AG09319 (cell line): Measurements from ENCODE around the gene MAPKAPK5.
"Not testable (repeated sequence)": the region's sequence is repeated elsewhere in the genome, so short reads cannot be mapped to it uniquely, and the experiment has no call there.

Source experiments
- DNase-seq: peaks from one replicate; pipeline ENCODE4 v3.0.0-alpha.2; 2010; ENCODE audit warnings: low read depth; ENCODE audit errors: extremely low read depth
- CTCF ChIP-seq: IDR thresholded peaks from 2 replicates; pipeline ENCODE4 v1.5.1; 2011; ENCODE audit warnings: low read depth, mild to moderate bottlenecking, inconsistent platforms, low read length, moderate library complexity

The MAPKAPK5 gene

GRCh38 chr12:111807232-111807631, 34.8 kb upstream of the MAPKAPK5 start:
- no peak for TF ChIP-seq CTCF
- DNase-seq = no peak

GRCh38 chr12:111812881-111813741, 28.9 kb upstream of the MAPKAPK5 start:
- peak; percentile 66 for DNase-seq
- TF ChIP-seq CTCF = peak; percentile 82

GRCh38 chr12:111816065-111816615, 25.9 kb upstream of the MAPKAPK5 start:
- no peak for DNase-seq
- no peak for TF ChIP-seq CTCF

GRCh38 chr12:111816898-111817297, 25.1 kb upstream of the MAPKAPK5 start:
- not testable (repeated sequence) for DNase-seq

- TF ChIP-seq CTCF = no peak
- DNase-seq = no peak
These were observed 23.7 kb upstream of the MAPKAPK5 start for GRCh38 chr12:111818340-111818739.

GRCh38 chr12:111819191-111820158, 22.6 kb upstream of the MAPKAPK5 start:
- DNase-seq = no peak
- TF ChIP-seq CTCF = no peak

GRCh38 chr12:111820828-111821227, 21.2 kb upstream of the MAPKAPK5 start:
- DNase-seq = not testable (repeated sequence)

GRCh38 chr12:111822886-111823285, 19.1 kb upstream of the MAPKAPK5 start:
- no peak for DNase-seq
- no peak for TF ChIP-seq CTCF
